Measurements from ENCODE around the gene SWI5.
"Not testable (repeated sequence)": the region's sequence is repeated elsewhere in the genome, so short reads cannot be mapped to it uniquely, and the experiment has no call there.

SWI5 gene

DNA sequence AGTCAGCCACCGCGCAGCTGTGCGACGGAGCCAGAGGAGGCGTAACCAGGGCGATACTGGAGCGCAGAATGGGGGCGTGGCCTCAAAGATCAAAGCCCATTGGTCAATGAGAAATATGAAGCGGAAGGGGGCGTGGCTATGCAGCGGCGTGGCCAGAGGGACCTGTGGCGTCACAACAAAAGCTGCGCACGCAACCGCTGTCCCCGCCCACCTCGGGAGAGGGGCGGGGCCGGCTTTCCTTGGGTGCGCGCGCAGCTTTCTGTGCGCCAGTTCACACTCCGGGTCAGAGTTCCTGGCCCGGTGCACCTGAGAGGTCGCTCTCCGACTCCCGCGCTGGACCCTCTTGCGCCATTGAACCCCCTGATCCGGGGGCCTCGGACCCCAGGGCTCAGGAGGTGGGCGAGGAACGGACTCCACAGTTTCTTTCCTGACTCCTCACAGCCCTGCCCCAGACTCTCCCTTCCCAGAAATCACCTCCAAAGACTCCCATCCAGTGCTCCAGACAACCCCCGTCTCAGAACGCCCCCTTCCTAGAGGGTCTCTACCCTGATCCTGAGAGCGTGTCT, at the start of gene SWI5:
Gene SWI5 (plus strand): TSS at position 269 of the 566 bp plus-strand sequence.
- peak; percentile 100 for DNase-seq (ENCODE audit: low read depth in 2 of 2)

DNA sequence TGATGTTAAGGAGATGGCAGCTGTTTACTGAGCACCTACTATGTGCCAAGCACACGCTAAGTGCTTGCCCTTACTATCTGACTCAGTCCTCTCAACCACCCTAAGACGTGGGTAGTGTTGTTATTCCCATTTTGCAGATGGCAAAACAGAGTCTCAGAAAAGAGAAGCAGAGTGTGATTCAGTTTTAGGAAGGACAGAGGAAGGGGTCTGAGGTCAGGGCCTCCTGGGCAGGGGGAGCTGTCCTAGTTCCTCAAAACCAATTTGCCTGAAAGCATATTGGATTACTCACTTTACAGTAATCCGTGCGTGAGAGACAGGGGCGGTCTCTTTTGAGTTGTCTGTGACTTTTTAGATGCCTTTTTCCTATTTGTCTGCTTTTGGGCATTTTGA, 49.7 kb upstream of the SWI5 start:
- DNase-seq (ENCODE audit: low read depth in 2 of 2): no peak

GRCh38 chr9:128230897-128231296, 45.2 kb upstream of the SWI5 start:
- not testable (repeated sequence) for DNase-seq (ENCODE audit: low read depth in 2 of 2)

GRCh38 chr9:128231638-128232527, 44.2 kb upstream of the SWI5 start:
- DNase-seq (ENCODE audit: low read depth in 2 of 2): peak in 1 of 2 donors; percentile 20

DNA sequence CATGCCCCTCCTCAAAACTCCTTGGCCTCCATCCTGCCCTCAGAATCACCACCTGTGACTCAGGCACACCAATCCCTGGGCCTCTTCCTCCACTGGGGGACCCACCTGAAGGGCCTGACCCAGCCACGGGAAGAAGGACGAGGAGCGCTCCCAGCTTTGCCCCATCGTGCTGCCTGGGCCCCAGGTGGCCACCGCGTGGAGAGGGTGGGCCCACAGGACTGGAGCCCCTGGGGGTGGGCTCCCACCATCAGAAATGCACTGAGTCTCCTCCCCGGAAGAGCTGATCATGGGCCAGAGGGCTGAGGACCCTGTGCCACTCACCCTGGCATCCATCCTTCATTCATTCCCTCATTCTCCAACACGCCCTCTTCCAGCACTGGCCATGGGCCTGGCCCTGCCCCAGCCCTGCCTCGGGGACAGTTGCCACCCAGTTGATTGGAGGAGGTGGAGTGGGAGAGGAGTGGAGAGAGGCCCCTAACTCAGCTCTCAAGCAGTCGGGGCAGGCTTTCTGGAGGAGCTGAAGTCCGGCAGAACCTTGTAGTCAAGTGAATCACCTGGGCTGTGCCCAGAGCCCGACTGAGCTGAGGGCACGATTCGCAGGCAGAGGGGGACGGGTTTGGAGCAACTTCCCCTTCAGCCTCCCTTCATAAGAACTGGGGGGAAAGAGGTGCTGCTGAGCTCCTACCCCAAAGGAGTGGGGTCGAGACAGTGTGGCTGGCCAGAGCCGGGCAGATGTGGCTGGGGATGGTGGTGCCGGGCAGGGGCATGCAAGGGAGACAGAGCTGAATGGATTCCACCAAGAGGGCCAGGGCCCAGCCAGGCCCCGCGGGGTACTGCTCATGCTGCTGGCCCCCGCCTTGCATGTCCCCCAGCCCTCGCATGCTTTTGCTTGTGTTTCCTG, 43.3 kb upstream of the SWI5 start:
- DNase-seq (ENCODE audit: low read depth in 2 of 2): no peak

DNA sequence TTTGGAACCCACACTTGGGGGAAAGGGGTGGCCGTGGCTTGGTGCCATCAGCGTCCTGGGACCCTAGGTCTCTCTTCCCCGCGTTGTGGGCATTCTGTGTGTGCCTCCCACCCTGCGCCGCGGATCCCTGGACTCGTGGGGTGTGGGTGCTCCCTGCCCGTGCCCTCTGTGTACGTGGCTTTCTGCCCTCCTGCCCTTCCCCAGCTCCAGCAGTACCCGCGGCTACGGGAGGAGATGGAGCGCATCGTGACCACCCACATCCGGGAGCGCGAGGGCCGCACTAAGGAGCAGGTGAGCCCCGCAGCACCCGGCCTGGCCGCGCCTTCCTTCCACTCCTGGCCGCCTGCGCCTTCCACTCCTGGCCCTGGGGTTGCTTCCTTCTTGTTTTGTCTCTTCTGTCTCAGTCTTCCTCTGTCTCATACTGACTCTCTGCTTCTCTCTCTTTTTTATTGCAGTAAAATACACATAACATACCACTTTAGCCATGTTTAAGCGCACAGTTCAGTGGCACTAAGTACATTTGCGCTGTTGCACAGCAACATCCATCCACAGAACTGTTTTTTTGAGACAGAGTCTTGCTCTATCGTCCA, 42.2 kb upstream of the SWI5 start:
- DNase-seq (ENCODE audit: low read depth in 2 of 2): no peak

DNA sequence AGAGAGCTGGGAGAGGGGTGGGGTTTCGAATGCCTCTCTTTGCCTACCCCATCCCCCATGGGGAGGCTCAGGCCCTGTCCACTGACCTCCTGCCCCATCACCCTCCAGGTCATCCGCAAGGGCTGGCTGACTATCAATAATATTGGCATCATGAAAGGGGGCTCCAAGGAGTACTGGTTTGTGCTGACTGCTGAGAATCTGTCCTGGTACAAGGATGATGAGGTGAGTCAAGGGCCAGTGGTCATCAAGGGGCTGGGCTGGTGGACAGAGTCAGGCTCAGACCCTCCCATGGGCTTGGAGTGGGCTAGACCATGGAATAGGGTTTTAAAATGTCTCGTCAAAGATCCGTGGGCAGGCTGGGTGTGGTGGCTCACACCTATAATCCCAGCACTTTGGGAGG, 34.0 kb upstream of the SWI5 start:
- DNase-seq (ENCODE audit: low read depth in 2 of 2): no peak

- DNase-seq (ENCODE audit: low read depth in 2 of 2): no peak
Observed at GRCh38 chr9:128242828-128243214, 33.3 kb upstream of the SWI5 start.

DNA sequence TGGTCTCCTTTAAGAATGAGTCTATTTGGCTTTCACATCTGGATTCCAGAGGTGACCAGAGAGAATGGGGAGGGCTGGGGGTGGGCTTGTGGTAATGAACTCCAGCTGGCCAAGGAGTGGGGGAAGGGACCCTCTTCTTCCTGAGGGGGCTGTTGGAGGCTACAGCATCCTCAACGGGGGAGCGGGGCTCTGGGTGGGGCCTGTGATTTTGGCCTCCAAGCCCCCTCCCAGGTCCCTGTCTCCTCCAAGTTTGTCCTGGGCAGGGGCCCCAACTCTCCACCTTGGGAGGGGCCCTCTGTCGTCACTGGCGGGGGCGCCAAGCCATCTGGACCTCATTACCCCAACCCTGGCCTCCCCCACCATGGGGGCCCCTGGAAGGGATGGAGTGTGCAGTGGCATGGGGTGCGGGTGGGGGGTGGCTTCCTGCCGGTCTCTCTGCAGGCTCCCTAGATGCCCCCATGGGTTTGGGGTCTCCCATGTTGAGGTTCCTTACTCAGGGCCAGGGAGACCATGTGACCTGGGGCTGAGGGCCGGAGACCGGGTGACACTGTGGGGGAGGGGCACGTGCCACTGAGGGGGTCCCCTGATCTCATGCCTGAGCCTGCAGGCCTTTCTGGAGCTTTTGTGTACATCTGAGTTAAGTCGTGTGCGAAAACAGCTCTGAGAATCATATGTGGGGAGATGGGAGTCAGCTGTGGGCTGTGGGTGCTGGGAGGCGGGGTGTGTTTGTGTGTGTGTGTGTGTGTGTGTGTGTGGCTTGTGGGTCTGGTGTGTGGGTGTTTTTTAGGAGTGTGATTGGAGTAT, 32.7 kb upstream of the SWI5 start:
- no peak for DNase-seq (ENCODE audit: low read depth in 2 of 2)

DNA sequence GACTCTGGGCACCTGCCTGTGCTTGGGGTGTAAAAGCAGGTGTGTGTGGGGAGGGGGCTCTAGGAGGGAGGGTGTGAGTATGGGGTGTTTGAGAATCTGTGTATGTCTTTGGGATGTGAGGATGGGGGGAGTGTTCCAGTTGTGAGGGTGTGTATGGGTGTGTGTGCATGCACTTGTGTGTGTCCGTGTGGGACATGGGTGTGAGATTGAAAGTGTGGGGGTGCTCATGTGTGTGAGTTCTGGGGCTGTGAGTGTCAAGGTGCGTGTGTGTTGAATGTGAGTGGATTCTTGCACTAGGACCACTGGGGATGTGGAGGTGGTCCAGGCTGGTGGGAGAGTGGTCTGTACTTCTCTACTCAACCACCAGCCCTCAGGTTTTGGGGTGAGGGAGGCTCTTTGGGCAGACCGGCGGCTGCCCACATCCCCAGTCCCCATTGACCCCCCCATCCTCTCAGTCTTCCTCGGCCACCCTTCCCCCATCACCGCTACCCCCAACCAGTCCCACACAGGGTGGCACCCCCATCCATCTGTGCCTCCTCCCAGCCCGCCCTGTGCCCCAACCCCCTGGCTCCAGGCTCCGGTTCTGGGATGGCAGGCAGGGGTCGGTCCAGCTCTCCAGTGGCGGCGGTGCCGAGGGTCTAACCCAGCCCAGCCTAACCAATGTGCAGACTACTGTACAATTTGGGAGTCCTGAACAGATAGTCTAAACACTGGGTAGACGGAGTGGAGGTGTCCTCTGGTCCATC, 31.8 kb upstream of the SWI5 start:
- no peak for DNase-seq (ENCODE audit: low read depth in 2 of 2)

DNA sequence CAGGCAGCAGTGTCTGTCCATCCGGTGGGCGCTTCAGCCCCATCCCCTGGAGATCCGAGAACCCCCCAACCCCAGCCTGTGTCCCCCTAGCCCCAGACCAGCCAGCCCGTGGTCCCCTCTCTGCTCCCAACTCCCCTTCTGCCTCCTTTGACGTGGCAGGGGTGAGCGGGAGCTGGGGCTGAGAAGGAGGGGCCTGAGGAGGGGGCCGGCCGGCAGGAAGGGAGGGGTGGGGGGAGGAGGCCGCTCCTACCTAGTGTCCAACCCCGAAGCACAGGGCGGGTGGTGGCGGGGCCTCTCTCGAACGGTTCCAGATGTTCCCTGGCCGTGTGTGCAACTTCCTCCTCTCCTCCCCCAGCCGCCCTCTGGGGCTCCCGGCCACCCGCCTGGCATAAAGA, 31.2 kb upstream of the SWI5 start:
- DNase-seq (ENCODE audit: low read depth in 2 of 2): no peak

GRCh38 chr9:128245421-128246151, 30.5 kb upstream of the SWI5 start:
- DNase-seq (ENCODE audit: low read depth in 2 of 2): no peak

DNA sequence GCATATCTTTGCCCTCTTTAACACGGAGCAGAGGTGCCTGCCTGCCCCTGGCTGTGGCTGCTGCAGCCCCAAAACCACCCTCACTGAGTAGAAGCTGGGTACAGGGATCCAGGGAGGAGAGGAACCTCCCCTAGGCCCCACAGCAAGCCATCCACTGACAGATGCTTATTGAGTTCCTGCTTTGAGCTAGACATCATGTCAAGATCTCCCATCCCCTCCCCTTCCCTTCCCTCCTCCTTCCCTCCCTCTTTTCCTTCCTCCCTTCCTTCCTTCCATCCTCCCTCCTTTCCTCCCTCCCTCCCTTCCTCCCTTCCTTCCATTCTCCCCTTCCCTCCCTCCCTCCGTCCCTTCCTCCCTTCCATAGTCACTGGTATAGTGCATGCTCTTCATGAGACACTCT, 29.6 kb upstream of the SWI5 start:
- no peak for DNase-seq (ENCODE audit: low read depth in 2 of 2)

DNA sequence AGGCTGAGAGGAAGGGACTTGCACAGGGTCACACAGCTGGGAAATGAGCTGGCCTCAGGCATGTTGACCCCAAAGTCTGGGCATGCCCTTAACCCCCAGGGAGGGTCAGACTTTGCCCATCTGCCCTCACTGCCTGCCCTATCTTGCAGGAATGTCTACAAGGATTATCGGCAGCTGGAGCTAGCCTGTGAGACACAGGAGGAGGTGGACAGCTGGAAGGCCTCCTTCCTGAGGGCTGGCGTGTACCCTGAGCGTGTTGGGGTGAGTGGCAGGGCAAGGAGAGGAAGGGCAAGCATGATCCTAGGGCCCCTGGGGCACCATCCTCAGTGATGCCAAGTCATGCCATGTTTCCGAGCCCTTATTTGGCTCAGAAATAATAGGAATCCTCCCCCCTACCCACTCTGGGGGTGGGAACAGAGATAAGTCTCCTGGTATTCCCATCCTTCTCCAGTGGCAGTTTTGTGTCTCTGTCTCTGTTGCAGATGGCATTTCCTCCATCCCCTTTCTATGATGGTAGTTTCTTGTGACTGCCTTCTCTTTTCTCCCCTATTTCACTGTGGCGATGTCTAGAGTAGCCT, 28.8 kb upstream of the SWI5 start:
- DNase-seq (ENCODE audit: low read depth in 2 of 2): no peak

- no peak for DNase-seq (ENCODE audit: low read depth in 2 of 2)
Observed at GRCh38 chr9:128249558-128249907, 26.5 kb upstream of the SWI5 start.

- peak; percentile 97 to 99 for DNase-seq (ENCODE audit: low read depth in 2 of 2)
Observed at GRCh38 chr9:128249908-128250838, 25.9 kb upstream of the SWI5 start.

GRCh38 chr9:128250839-128251731, 25.0 kb upstream of the SWI5 start:
- no peak for DNase-seq (ENCODE audit: low read depth in 2 of 2)

Measured in stimulated activated CD4-positive, alpha-beta T cell treated with anti-CD3 and anti-CD28 coated beads, Interleukin-15, amount 100 ng/mL, for 48 hours (primary cell).